ENCODE results near the gene ZDHHC7. TPM values are rescaled to one million over a fixed set of nuclear protein-coding genes. Genes with fewer than 3 reads are reported as not detected.
"Not testable (repeated sequence)": the region's sequence is repeated elsewhere in the genome, so short reads cannot be mapped to it uniquely, and the experiment has no call there.

The ZDHHC7 gene
- total RNA-seq = 17.1 TPM

GRCh38 chr16:85010931-85011845, at the start of gene ZDHHC7:
Gene ZDHHC7 (minus strand): TSS chr16:85011535. CDS start chr16:84990618, 20,917 bp downstream.
- ATAC-seq = peak; percentile 90

GRCh38 chr16:85058909-85059308, 47.6 kb upstream of the ZDHHC7 start:
- ATAC-seq = no peak

- ATAC-seq = peak; percentile 7
Measured at GRCh38 chr16:85057948-85058347, 46.6 kb upstream of the ZDHHC7 start.

- ATAC-seq = no peak
Measured at GRCh38 chr16:85057212-85057889, 46.0 kb upstream of the ZDHHC7 start.

GRCh38 chr16:85056211-85056748, 44.9 kb upstream of the ZDHHC7 start:
- ATAC-seq = no peak

GRCh38 chr16:85055493-85056210, 44.3 kb upstream of the ZDHHC7 start:
- peak; percentile 78 for ATAC-seq

- ATAC-seq = no peak
Measured at GRCh38 chr16:85054948-85055492, 43.7 kb upstream of the ZDHHC7 start.

GRCh38 chr16:85054321-85054720, 43.0 kb upstream of the ZDHHC7 start:
- ATAC-seq = not testable (repeated sequence)

- ATAC-seq = no peak
Measured at GRCh38 chr16:85052536-85052935, 41.2 kb upstream of the ZDHHC7 start.

- no peak for ATAC-seq
Measured at GRCh38 chr16:85051683-85052082, 40.3 kb upstream of the ZDHHC7 start.

- ATAC-seq = no peak
Measured at GRCh38 chr16:85051067-85051581, 39.8 kb upstream of the ZDHHC7 start.

- peak; percentile 52 for ATAC-seq
Measured at GRCh38 chr16:85049706-85050305, 38.5 kb upstream of the ZDHHC7 start.

- ATAC-seq = no peak
Measured at GRCh38 chr16:85048921-85049562, 37.7 kb upstream of the ZDHHC7 start.

- ATAC-seq = peak; percentile 8
Measured at GRCh38 chr16:85047867-85048455, 36.6 kb upstream of the ZDHHC7 start.

- ATAC-seq = no peak
Measured at GRCh38 chr16:85046931-85047866, 35.9 kb upstream of the ZDHHC7 start.

GRCh38 chr16:85046472-85046916, 35.2 kb upstream of the ZDHHC7 start:
- no peak for ATAC-seq

- no peak for ATAC-seq
Measured at GRCh38 chr16:85045641-85046471, 34.5 kb upstream of the ZDHHC7 start.

- no peak for ATAC-seq
Measured at GRCh38 chr16:85045077-85045476, 33.7 kb upstream of the ZDHHC7 start.

- ATAC-seq = no peak
Measured at GRCh38 chr16:85042606-85043005, 31.3 kb upstream of the ZDHHC7 start.

Measured in esophagus mucosa (tissue), 1 donor.